ENCODE measurements around the gene BCAM.

GRCh38 chr19:44840811-44841210, 31.9 kb downstream of the BCAM start:
- TF ChIP-seq MXI1 (conservative IDR thresholded peaks at IDR 0.05; ENCODE audit: poor library complexity, severe bottlenecking) (no peak), RAD21 (conservative IDR thresholded peaks at IDR 0.05) (no peak)

All from neural cell (in vitro differentiated cells).